ENCODE data around the gene TMEM134.
A peak's percentile ranks its signal among the peaks of the same experiment; 100 is the strongest.

The TMEM134 gene

GRCh38 chr11:67465189-67465510 is 3.9 kb downstream of the TMEM134 start:
- no peak for TF ChIP-seq CTCF (IDR thresholded peaks at IDR 0.05; ENCODE audit: extremely low read depth, insufficient read depth, missing control alignments)
- in situ Hi-C loops (cut with MboI; ENCODE audit: low pct_unique_long_range_greater_than_20kb, low sequenced_read_pairs, unreplicated experiment): loop anchor here (10.0 kb wide), 1 partner anchor 60 kb away; the partner anchor contains the start of genes PPP1CA and TBC1D10C
- DNase-seq (ENCODE audit: low spot score): no peak

- DNase-seq (ENCODE audit: low spot score): peak; percentile 96
- in situ Hi-C loops (cut with MboI; ENCODE audit: low pct_unique_long_range_greater_than_20kb, low sequenced_read_pairs, unreplicated experiment): loop anchor here (10.0 kb wide), 1 partner anchor 60 kb away; the partner anchor contains the start of genes PPP1CA and TBC1D10C
- TF ChIP-seq CTCF (IDR thresholded peaks at IDR 0.05; ENCODE audit: extremely low read depth, insufficient read depth, missing control alignments): no peak
Measured at GRCh38 chr11:67464411-67465188, 4.5 kb downstream of the TMEM134 start.

GRCh38 chr11:67463680-67464410 is 5.2 kb downstream of the TMEM134 start:
- in situ Hi-C loops (cut with MboI; ENCODE audit: low pct_unique_long_range_greater_than_20kb, low sequenced_read_pairs, unreplicated experiment): loop anchor here (10.0 kb wide), 1 partner anchor 59 kb away; the partner anchor contains the start of genes PPP1CA and TBC1D10C
- no peak for TF ChIP-seq CTCF (IDR thresholded peaks at IDR 0.05; ENCODE audit: extremely low read depth, insufficient read depth, missing control alignments)
- no peak for DNase-seq (ENCODE audit: low spot score)

- DNase-seq (ENCODE audit: low spot score): no peak
- in situ Hi-C loops (cut with MboI; ENCODE audit: low pct_unique_long_range_greater_than_20kb, low sequenced_read_pairs, unreplicated experiment): loop anchor here (10.0 kb wide), 1 partner anchor 58 kb away; the partner anchor contains the start of genes PPP1CA and TBC1D10C
- TF ChIP-seq CTCF (IDR thresholded peaks at IDR 0.05; ENCODE audit: extremely low read depth, insufficient read depth, missing control alignments): no peak
Measured at GRCh38 chr11:67463186-67463585, 5.9 kb downstream of the TMEM134 start.

GRCh38 chr11:67458266-67458665 is 10.8 kb downstream of the TMEM134 start:
- in situ Hi-C loops (cut with MboI; ENCODE audit: low pct_unique_long_range_greater_than_20kb, low sequenced_read_pairs, unreplicated experiment): no loop called here
- no peak for TF ChIP-seq CTCF (IDR thresholded peaks at IDR 0.05; ENCODE audit: extremely low read depth, insufficient read depth, missing control alignments)
- no peak for DNase-seq (ENCODE audit: low spot score)

- in situ Hi-C loops (cut with MboI; ENCODE audit: low pct_unique_long_range_greater_than_20kb, low sequenced_read_pairs, unreplicated experiment): no loop called here
- TF ChIP-seq CTCF (IDR thresholded peaks at IDR 0.05; ENCODE audit: extremely low read depth, insufficient read depth, missing control alignments): no peak
Measured at GRCh38 chr11:67457453-67457852, 11.6 kb downstream of the TMEM134 start.

More at GRCh38 chr11:67457453-67457852, 11.6 kb downstream of the TMEM134 start:
- no peak for DNase-seq (ENCODE audit: low spot score)
